Colon (tissue), 2 donors: Measurements from ENCODE around the gene CDC42.

Source experiments
- FAIRE-seq: peaks from 2 replicates; lab custom pipeline; 2012; peaks lifted over from hg19 to GRCh38; lab: Jason Lieb, UNC
- donor health status: control.
- donor health status: control.

Gene CDC42

GRCh38 chr1:22037520-22037919 lies 15.0 kb upstream of the CDC42 start:
- no peak for FAIRE-seq

DNA sequence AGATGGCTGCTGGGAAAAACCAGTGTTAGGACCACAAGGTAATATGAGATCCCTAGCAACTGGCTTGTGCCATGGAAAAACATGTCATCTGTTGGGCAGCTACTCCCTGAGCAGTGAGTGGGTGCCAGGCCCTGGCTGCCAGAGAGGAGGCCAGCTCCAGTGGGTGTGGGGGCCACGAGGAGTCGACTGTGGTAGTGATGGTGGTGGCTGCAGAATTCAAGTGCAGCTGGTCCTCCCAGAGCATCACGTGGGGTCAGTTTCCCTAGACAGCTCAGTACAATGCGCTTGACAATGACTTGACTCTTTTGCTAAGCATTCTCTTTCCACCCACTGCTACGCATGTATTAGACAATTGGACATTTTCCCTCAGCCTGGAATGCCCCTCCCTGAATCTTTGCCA lies 14.5 kb upstream of the CDC42 start:
- no peak for FAIRE-seq

- FAIRE-seq: no peak
These were observed 12.8 kb upstream of the CDC42 start for GRCh38 chr1:22039594-22040285.

- FAIRE-seq: no peak
These were observed 12.3 kb upstream of the CDC42 start for GRCh38 chr1:22040286-22040623.

GRCh38 chr1:22041505-22041904 lies 11.0 kb upstream of the CDC42 start:
- no peak for FAIRE-seq

DNA sequence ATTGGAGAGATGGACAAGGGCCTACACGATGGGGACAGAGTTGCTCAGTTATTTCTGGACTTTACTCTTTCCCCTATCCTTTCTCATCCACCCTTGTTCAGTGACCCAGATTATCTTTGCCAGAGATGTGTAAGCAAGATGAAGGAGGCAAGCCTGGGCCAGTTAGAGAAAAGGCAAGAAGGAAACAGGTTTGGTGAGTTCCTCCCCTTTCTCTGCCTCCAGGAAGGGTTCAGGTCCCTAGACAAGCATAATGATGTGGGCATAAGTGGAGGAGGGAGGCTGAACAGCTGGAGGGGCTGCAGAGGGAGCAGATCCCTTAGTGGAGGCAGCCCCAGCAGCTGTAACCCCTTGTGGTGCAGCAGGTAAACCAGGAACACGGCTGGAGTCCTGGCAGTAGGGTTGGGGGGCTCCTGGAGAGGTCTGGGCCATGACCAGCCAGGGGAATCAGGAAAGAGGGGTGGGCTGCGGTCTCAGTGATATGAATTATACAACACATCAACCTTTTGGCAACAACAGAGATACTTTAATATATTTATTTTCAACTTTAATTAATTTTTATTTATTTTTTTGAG lies 9.2 kb upstream of the CDC42 start:
- FAIRE-seq: no peak

DNA sequence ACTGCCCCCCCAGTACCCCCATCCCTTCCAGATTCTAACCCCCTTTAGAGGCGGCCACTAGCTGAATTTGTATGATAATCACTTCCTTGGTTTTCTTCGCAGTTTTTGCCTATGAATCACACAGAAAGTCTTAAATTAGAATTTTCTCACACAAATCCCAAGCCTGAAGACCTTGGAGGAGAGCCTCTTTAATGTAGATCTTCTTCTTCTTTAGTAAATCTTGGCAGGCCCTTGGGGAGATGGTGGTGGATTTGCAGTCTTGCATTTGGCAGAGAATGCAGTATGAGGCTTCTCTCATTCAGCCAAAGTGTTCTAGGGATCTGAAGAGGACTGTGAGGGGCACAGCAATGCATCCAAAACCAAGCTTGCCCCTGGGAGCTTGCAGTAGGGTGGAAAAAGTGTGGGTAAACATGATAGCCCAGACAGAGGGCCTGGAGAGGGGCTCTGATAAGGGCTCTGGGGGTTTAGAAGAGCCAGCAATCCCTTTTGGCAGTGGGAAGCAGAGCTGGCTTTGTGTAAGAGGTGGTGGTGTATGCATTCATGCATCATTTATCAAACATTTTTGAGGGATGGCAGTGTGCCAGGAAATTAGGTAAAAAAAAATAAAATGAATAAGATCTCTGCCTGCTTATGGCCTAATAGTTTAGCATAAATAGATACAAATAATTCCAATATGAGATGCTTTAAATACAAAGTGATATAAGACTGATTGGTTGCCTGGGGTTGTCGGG lies 7.7 kb upstream of the CDC42 start:
- FAIRE-seq: no peak

DNA sequence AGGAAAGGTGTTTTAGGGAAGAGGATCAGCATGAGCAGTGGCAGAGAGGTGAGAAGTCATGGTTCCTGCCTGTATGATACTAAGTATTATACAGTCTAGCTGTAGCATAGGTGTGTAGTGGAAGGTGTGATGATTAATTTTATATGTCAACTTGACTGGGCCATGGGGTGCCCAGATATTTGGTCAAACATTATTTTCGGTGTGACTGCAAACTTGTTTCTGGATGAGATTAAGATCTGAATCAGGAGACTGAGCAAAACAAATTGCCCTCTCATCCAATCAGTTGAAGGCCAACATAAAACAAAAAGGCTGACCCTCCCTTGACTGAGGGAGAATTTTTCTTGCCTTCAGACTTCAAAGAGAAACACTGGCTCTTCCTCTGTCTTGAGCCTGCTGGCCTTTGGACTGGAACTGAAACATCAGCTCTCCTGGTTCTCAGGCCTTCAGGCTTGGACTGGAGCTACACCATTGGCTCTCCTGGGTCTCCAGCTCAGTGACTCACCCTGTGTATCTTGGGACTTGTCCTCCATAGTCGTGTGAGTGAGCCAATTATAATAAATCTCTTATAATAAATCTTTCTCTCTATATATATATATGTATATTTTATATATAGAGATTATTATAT lies 6.8 kb upstream of the CDC42 start:
- no peak for FAIRE-seq

DNA sequence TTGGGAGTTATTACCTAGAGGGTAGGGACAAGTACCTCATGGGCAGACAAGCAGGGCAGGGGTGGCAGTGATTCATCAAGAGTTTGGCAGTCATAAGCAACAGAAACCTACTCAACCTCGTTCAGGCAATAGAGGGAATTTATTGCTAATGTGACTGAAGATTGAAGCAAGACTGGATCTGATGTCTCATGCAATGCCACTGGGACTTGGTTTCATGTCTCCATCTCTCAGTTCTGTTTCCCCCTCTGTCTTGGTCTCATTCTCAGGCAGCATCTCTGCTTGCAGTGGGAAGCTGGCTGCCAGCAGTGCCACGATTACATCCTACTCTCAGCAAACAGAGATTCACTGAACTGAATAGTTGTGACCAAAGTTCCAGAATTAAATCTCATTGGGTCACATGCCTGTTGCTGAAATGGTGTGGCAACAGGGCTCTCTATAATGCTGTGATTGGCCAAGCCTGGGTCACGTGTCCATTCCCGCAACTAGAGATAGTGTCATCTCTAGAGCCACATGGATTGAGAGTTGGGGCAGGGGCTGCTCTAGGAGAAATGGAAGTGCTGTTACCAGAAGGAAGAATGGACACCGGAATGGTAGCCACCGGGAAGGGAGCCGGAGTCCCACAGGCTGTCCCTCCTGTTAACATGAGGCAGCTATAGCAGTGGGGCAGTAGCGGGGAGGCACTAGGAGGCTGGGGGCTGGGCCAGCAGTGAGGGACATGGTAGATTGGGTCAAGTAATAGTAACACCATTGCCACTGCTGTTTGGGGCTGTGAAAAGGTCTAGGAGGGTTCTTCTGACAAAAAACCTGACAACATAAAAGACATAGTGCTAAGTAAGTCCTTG lies 3.9 kb upstream of the CDC42 start:
- no peak for FAIRE-seq

DNA sequence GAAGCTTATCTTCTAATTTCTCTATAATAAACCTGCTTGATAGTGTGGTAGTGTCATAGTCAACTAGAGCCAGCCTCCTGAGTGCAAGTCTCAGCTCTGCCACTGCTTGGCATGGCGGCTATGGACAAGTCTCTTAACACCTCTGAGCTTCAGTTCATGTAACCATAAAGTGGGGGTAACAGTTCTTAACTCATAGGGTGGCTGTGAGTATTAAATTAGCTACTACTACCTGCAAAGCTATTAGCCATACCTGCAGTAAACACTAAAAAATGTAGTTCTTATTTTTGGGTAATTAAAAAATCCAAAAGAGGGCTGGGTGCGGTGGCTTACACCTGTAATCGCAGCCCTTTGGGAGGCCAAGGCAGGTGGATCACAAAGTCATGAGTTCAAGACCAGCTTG lies 2.2 kb upstream of the CDC42 start:
- FAIRE-seq: no peak

GRCh38 chr1:22051607-22052114 lies 848 bp upstream of the CDC42 start:
- FAIRE-seq: no peak

DNA sequence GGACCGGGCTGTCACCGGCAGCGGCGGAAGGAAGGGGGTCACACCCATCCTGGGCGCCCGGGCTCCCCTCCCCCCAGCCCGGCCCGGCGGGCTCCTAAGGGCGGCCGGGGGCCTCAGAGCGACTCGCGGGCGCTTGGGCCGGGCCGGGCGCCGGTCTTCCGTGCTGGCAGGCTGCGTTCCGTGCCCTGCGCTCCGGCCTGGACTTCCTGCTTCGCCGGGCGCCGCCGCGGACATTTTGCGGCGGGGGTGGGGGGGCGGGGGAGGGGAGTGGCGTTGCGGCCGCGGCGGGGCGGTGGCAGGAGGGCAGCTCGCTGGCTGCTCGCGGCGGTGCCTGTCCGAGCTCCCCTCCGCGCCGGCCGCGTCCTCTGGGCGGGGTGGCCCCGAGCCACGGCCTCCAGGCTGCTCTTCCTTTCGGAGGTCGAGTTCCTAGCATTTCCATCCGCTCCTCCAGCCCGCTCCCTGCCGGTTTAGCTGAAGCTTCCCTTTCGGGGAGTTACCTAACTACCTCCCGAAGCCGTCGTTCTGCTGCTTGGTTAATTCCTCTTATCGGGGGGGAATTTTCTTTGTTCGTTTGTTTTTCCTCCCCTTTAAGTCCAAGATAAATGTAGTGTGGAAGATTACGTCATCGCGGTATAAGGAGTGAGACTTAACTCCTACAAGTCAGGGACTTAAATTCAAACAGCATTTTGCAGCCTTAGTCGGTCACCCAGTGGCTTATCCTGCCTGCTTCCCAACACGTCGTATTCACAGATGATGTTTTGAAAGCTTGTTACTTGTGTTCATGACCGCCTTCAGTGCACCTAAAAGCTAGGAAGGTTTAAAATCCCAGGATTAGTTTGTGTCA lies 730 bp downstream of the CDC42 start:
- no peak for FAIRE-seq

- no peak for FAIRE-seq
These were observed 1.6 kb downstream of the CDC42 start for GRCh38 chr1:22053861-22054770.

DNA sequence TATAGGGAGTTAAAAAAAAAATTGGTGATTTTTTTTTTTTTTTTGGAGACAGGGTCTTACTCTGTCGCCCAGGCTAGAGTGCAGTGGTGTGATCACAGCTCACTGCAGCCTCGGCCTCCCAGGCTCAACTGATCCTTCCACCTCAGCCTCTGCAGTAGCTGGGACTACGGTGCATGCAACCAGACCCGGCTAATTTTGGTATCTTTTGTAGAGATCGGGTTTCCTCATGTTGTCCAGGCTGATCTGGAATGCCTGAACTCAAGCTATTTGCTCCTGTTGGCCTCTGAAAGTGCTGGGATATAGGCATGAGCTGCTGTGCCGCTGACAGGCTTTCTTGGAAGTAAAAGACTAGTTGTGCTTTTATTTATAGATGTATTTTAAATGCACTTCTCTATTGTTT lies 3.0 kb downstream of the CDC42 start:
- FAIRE-seq: no peak

- no peak for FAIRE-seq
These were observed 3.5 kb downstream of the CDC42 start for GRCh38 chr1:22056043-22056442.

DNA sequence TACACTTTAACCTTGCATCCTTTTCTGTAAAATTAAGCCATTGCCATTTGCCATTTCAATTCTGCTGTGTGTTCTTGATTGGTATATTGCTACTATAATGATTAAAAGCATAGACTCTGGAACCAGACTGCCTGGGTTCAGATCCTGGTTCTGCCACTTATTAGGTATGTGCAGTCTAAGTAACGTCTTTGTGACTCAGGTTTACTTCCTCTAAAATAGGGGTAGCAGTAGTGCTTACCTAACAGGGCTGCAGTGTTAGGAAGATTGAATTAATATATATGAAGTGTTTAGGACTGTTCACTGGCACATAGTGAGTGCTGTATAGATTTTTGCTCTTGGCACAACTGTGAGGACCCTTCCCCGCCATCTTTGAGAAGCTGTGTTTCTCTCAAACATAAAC lies 4.4 kb downstream of the CDC42 start:
- FAIRE-seq: no peak

GRCh38 chr1:22057861-22058260 lies 5.4 kb downstream of the CDC42 start:
- no peak for FAIRE-seq

GRCh38 chr1:22064751-22065402 lies 12.4 kb downstream of the CDC42 start:
- FAIRE-seq: no peak

- FAIRE-seq: no peak
These were observed 19.0 kb downstream of the CDC42 start for GRCh38 chr1:22071511-22071910.

- FAIRE-seq: no peak
These were observed 22.3 kb downstream of the CDC42 start for GRCh38 chr1:22074803-22075202.
